ENCODE results near the gene PTPRT.

PTPRT gene

GRCh38 chr20:42359617-42360016, 830.1 kb downstream of the PTPRT start:
- DNase-seq = no peak
- Histone ChIP-seq H3K9ac (ENCODE audit: low read length) (no peak overlapping the region), H3F3A (ENCODE audit: insufficient read depth, low read length) (no peaks in the 10 kb centered on the region)

GRCh38 chr20:42352096-42352495, 837.6 kb downstream of the PTPRT start:
- Histone ChIP-seq H3K9me3 (replicated peaks; ENCODE audit: insufficient read depth, low read length) (no peaks in the 10 kb centered on the region), H3K4me1 (ENCODE audit: low read length) (no peaks in the 10 kb centered on the region), H2AFZ (ENCODE audit: low read length) (no peak overlapping the region), H3K4me2 (ENCODE audit: low read depth, low read length) (no peak overlapping the region), H3K9ac (ENCODE audit: low read length) (no peak overlapping the region), H3K27ac (ENCODE audit: low read length) (no peak overlapping the region), H3K9me2 (replicated peaks; ENCODE audit: insufficient read depth, low read length) (no peaks in the 10 kb centered on the region), H4K20me1 (ENCODE audit: insufficient read depth, low read length) (no peaks in the 10 kb centered on the region), H3K36me3 (replicated peaks; ENCODE audit: insufficient read depth, low read length) (no peaks in the 10 kb centered on the region), H3K4me3 (ENCODE audit: low read length) (no peak overlapping the region), H3K79me2 (ENCODE audit: low read length) (no peaks in the 10 kb centered on the region), H3K27me3 (replicated peaks; ENCODE audit: insufficient read depth, low read length) (no peaks in the 10 kb centered on the region), H3F3A (ENCODE audit: insufficient read depth, low read length) (no peaks in the 10 kb centered on the region)
- no peak for TF ChIP-seq EZH2phosphoT487 (IDR thresholded peaks at IDR 0.05; ENCODE audit: low read length)
- TF ChIP-seq EZH2 (optimal IDR thresholded peaks at IDR 0.05; ENCODE audit: low read depth, low read length) = no peak
- TF ChIP-seq CTCF (IDR thresholded peaks at IDR 0.05; ENCODE audit: low read length) = no peak
- no peak for DNase-seq

More at GRCh38 chr20:42359617-42360016, 830.1 kb downstream of the PTPRT start:
- no peak overlapping the region for H3K4me2 ChIP-seq (ENCODE audit: low read depth, low read length)
- H3K4me1 ChIP-seq (ENCODE audit: low read length) = no peaks in the 10 kb centered on the region
- no peaks in the 10 kb centered on the region for H3K79me2 ChIP-seq (ENCODE audit: low read length)
- no peaks in the 10 kb centered on the region for H3K36me3 ChIP-seq (replicated peaks; ENCODE audit: insufficient read depth, low read length)
- no peak overlapping the region for H2AFZ ChIP-seq (ENCODE audit: low read length)
- no peaks in the 10 kb centered on the region for H3K9me2 ChIP-seq (replicated peaks; ENCODE audit: insufficient read depth, low read length)
- H3K4me3 ChIP-seq (ENCODE audit: low read length) = no peak overlapping the region
- no peaks in the 10 kb centered on the region for H4K20me1 ChIP-seq (ENCODE audit: insufficient read depth, low read length)
- H3K9me3 ChIP-seq (replicated peaks; ENCODE audit: insufficient read depth, low read length) = no peaks in the 10 kb centered on the region
- no peak overlapping the region for H3K27ac ChIP-seq (ENCODE audit: low read length)
- no peaks in the 10 kb centered on the region for H3K27me3 ChIP-seq (replicated peaks; ENCODE audit: insufficient read depth, low read length)
- TF ChIP-seq EZH2 (optimal IDR thresholded peaks at IDR 0.05; ENCODE audit: low read depth, low read length) (no peak), CTCF (IDR thresholded peaks at IDR 0.05; ENCODE audit: low read length) (no peak), EZH2phosphoT487 (IDR thresholded peaks at IDR 0.05; ENCODE audit: low read length) (no peak)

GRCh38 chr20:42350521-42350920, 839.2 kb downstream of the PTPRT start:
- Histone ChIP-seq H3K79me2 (ENCODE audit: low read length) (no peaks in the 10 kb centered on the region), H3K27me3 (replicated peaks; ENCODE audit: insufficient read depth, low read length) (no peaks in the 10 kb centered on the region), H3K9ac (ENCODE audit: low read length) (no peak overlapping the region), H3K9me3 (replicated peaks; ENCODE audit: insufficient read depth, low read length) (no peaks in the 10 kb centered on the region), H3F3A (ENCODE audit: insufficient read depth, low read length) (no peaks in the 10 kb centered on the region), H2AFZ (ENCODE audit: low read length) (no peak overlapping the region), H3K9me2 (replicated peaks; ENCODE audit: insufficient read depth, low read length) (no peaks in the 10 kb centered on the region), H3K4me2 (ENCODE audit: low read depth, low read length) (no peak overlapping the region), H3K27ac (ENCODE audit: low read length) (no peak overlapping the region), H3K4me3 (ENCODE audit: low read length) (no peak overlapping the region), H3K36me3 (replicated peaks; ENCODE audit: insufficient read depth, low read length) (no peaks in the 10 kb centered on the region), H4K20me1 (ENCODE audit: insufficient read depth, low read length) (no peaks in the 10 kb centered on the region), H3K4me1 (ENCODE audit: low read length) (no peaks in the 10 kb centered on the region)
- DNase-seq = no peak
- TF ChIP-seq EZH2phosphoT487 (IDR thresholded peaks at IDR 0.05; ENCODE audit: low read length) = no peak

- TF ChIP-seq EZH2phosphoT487 (IDR thresholded peaks at IDR 0.05; ENCODE audit: low read length) (no peak), CTCF (IDR thresholded peaks at IDR 0.05; ENCODE audit: low read length) (no peak)
- no peaks in the 10 kb centered on the region for H3K27me3 ChIP-seq (replicated peaks; ENCODE audit: insufficient read depth, low read length)
- no peak overlapping the region for H3K4me3 ChIP-seq (ENCODE audit: low read length)
- no peak overlapping the region for H2AFZ ChIP-seq (ENCODE audit: low read length)
- no peaks in the 10 kb centered on the region for H3K9me3 ChIP-seq (replicated peaks; ENCODE audit: insufficient read depth, low read length)
- no peak overlapping the region for H3K9ac ChIP-seq (ENCODE audit: low read length)
- no peaks in the 10 kb centered on the region for H3K79me2 ChIP-seq (ENCODE audit: low read length)
- H3K36me3 ChIP-seq (replicated peaks; ENCODE audit: insufficient read depth, low read length) = no peaks in the 10 kb centered on the region
- no peak overlapping the region for H3K4me2 ChIP-seq (ENCODE audit: low read depth, low read length)
- H3K27ac ChIP-seq (ENCODE audit: low read length) = no peak overlapping the region
- H3K9me2 ChIP-seq (replicated peaks; ENCODE audit: insufficient read depth, low read length) = no peaks in the 10 kb centered on the region
- no peak for DNase-seq
- H3F3A ChIP-seq (ENCODE audit: insufficient read depth, low read length) = no peaks in the 10 kb centered on the region
- no peaks in the 10 kb centered on the region for H3K4me1 ChIP-seq (ENCODE audit: low read length)
- H4K20me1 ChIP-seq (ENCODE audit: insufficient read depth, low read length) = no peaks in the 10 kb centered on the region
These were observed 843.2 kb downstream of the PTPRT start for GRCh38 chr20:42346189-42347170.

Measured in MM.1S (cell line).